Heart left ventricle (tissue), 16 donors: ENCODE measurements around the gene RNU7-1. TPM values are rescaled to one million over a fixed set of nuclear protein-coding genes. Genes with fewer than 3 reads are reported as not detected.

Experiments
- ATAC-seq, 4 donors: fragments of 200-7000 bp; cut with Tn5 transposase; one replicate each; pipeline ENCODE4 v1.9.1; 2020 to 2022; ENCODE audit warnings: moderate library complexity in 4 of 4, mild to moderate bottlenecking in 3 of 4, moderate number of reproducible peaks in 1 of 4
- DNase-seq, 5 donors: peaks; one replicate each; pipeline ENCODE4 v3.0.0-alpha.2; 2020
- H3K27ac ChIP-seq, 12 donors: fragments of 200-600 bp; sonication (generic) in 4 of 12; one replicate each; pipeline versions ENCODE4 v1.5.0 to v1.8.0; 2016 to 2022; ENCODE audit warnings: mild to moderate bottlenecking in 2 of 12
- H3K27me3 ChIP-seq, 9 donors: fragments of 200-600 bp; sonication (generic) in 2 of 9; one replicate each; pipeline versions ENCODE4 v1.5.1 to v1.8.0; 2016 to 2022; ENCODE audit warnings: mild to moderate bottlenecking in 3 of 9
- H3K36me3 ChIP-seq, 9 donors: fragments of 200-600 bp; sonication (generic) in 2 of 9; one replicate each; pipeline versions ENCODE4 v1.5.0 to v1.8.0; 2018 to 2022; ENCODE audit warnings: mild to moderate bottlenecking in 2 of 9
- H3K4me1 ChIP-seq, 12 donors: fragments of 200-600 bp; sonication (generic) in 4 of 12; one replicate each; pipeline versions ENCODE4 v1.5.0 to v1.8.0; 2016 to 2022; ENCODE audit warnings: mild to moderate bottlenecking in 3 of 12
- H3K4me3 ChIP-seq, 12 donors: fragments of 200-600 bp; sonication (generic) in 4 of 12; one replicate each; pipeline versions ENCODE4 v1.5.0 to v1.8.0; 2017 to 2022; ENCODE audit warnings: mild to moderate bottlenecking in 9 of 12, moderate library complexity in 4 of 12
- H3K9me3 ChIP-seq, 12 donors: fragments of 200-600 bp; sonication (generic) in 4 of 12; one replicate each; pipeline versions ENCODE4 v1.5.0 to v1.8.0; 2016 to 2022; ENCODE audit warnings: mild to moderate bottlenecking in 1 of 12
- CTCF ChIP-seq, 12 donors: fragments of 200-600 bp; sonication (generic) in 4 of 12; IDR thresholded peaks; one replicate each; pipeline versions ENCODE4 v1.5.0 to v1.8.0; 2018 to 2022; ENCODE audit warnings: antibody characterized with exemption in 12 of 12, mild to moderate bottlenecking in 5 of 12
- POLR2A ChIP-seq, 2 donors: fragments of 450-650 bp; IDR thresholded peaks; one replicate each; pipeline ENCODE4 v1.6.1; 2017; ENCODE audit warnings: antibody characterized with exemption in 2 of 2, mild to moderate bottlenecking in 2 of 2, moderate library complexity in 2 of 2
- WGBS, 4 donors: extraction: QIAGEN DNeasy Blood & Tissue Kit in 2 of 4; methylation state at CpG; one replicate each; pipeline versions ENCODE4 v1.1.5 to v1.1.7; 2013 to 2018; 5-methylcytosine and 5-hydroxymethylcytosine counted together
- intact Hi-C, 10 donors: fragments of 100-400 bp; cut with DNase I; formaldehyde crosslinking; loops; one replicate each; pipeline versions ENCODE4 v1.11.1 to v1.14.2; 2022
- polyA plus RNA-seq, 2 donors: library from polyadenylated mRNA; stranded (reverse); fragments of 200-250 nt; gene quantifications; one replicate each; pipeline ENCODE4 v1.2.3, GENCODE V29; 2013
- total RNA-seq, 9 donors: library from RNA; depleted of rRNA in 2 of 9; stranded (reverse); fragments of >200 nt in 2 of 9; fragmentation: NEBNext Ultra II Directional in 3 of 9; extraction: Animal tissue kit (Norgen Biotek cat#: 25700) in 3 of 9; gene quantifications; one replicate each; pipeline versions ENCODE4 v1.1.0 to v1.2.4, GENCODE V29; 2016 to 2023
- donor health status: ischemic (EF 13 %, LVEDD 7.1; RV severe dilation, severe dysfunction).
- donor health status: healthy with polysubstance abuse.
- donor health status: DM: no; HTN: yes; CAD: no.
- donor health status: DM: no; HTN: no; CAD: no.
- donor health status: ischemic (EF 25% LVEDD 6.9; RV normal size, moderate dysfunction).
- donor health status: ischemic (EF 25% LVEDD 5.7; RV mildly dilated, moderate dysfunction).
- donor health status: healthy.
- donor health status: DM: yes; HTN: yes; CAD: no.
- donor health status: ischemic (EF 35%, LVEDD 5.7; RV mildly dilated, moderate dysfunction).
- donor health status: nonischemic (EF 11% LVEDD 7.7; RV severe dilation, severe dysfunction).
- donor health status: DM: yes; HTN: yes; CAD: no.
- donor health status: PGD.
- donor health status: ischemic (EF 29% LVEDD 5.4; RV normal size, mild dysfunction).
- donor health status: nonischemic (EF 23%, LVEDD 6.1; RV moderate dilation, normal function).

RNU7-1 gene
- total and polyA plus RNA-seq, 11 donors: not detected

- peak; percentile 75 to 87 (median 80) for DNase-seq
- WGBS, 4 donors: 0 to 2% (median 1%) methylated on average over 34 to 68 of the region's 68 CpGs
Measured at GRCh38 chr12:6914246-6914946, 29.2 kb upstream of the RNU7-1 start, which contains the start of gene ENO2. Gene ENO2 (plus strand): TSS chr12:6914580. CDS start chr12:6915833, 1,253 bp downstream.

GRCh38 chr12:6914947-6915788 lies 28.4 kb upstream of the RNU7-1 start:
- DNase-seq (no peak), ATAC-seq (peak in 1 of 4 donors; percentile 5)
- Histone ChIP-seq H3K27ac (peak overlapping the region in 9 of 12 donors; percentile 43 to 89 (median 64)), H3K4me3 (peak overlapping the region; percentile 52 to 84 (median 71)), H3K36me3 (peaks cover 0 to 12% (median 0%) of the 10 kb centered on the region in 9 donors), H3K9me3 (no peaks in the 10 kb centered on the region), H3K27me3 (peaks cover 0 to 14% (median 0%) of the 10 kb centered on the region in 9 donors), H3K4me1 (peaks cover 0 to 19% (median 8%) of the 10 kb centered on the region in 12 donors)
- intact Hi-C loops: no loop called here
- 24 to 39% (median 29%) methylated on average over 29 of the region's 29 CpGs for WGBS, 4 donors
- TF ChIP-seq POLR2A (IDR thresholded peaks at IDR 0.05) (no peak), CTCF (IDR thresholded peaks at IDR 0.05) (no peak)

More at GRCh38 chr12:6914246-6914946, 29.2 kb upstream of the RNU7-1 start, which contains the start of gene ENO2:
- Histone ChIP-seq H3K36me3 (peaks cover 0 to 12% (median 0%) of the 10 kb centered on the region in 9 donors), H3K9me3 (no peaks in the 10 kb centered on the region), H3K27ac (peak within 1 kb of the TSS in 11 of 12 donors; percentile 42 to 89 (median 60)), H3K4me3 (peak within 1 kb of the TSS; percentile 52 to 84 (median 71)), H3K27me3 (peaks cover 0 to 14% (median 0%) of the 10 kb centered on the region in 9 donors), H3K4me1 (peaks cover 0 to 19% (median 8%) of the 10 kb centered on the region in 12 donors)
- peak; percentile 73 to 92 (median 89) for ATAC-seq
- TF ChIP-seq CTCF (IDR thresholded peaks at IDR 0.05): no peak
- TF ChIP-seq POLR2A (IDR thresholded peaks at IDR 0.05): no peak
- intact Hi-C loops: no loop called here

- WGBS, 4 donors: 78 to 85% (median 83%) methylated on average over 13 to 14 of the region's 14 CpGs
Measured at GRCh38 chr12:6915789-6916285, 27.8 kb upstream of the RNU7-1 start.

More at GRCh38 chr12:6915789-6916285, 27.8 kb upstream of the RNU7-1 start:
- intact Hi-C loops: no loop called here
- DNase-seq (peak in 1 of 5 donors; percentile 40), ATAC-seq (peak in 1 of 4 donors; percentile 1)
- Histone ChIP-seq H3K4me1 (peaks cover 0 to 19% (median 8%) of the 10 kb centered on the region in 12 donors), H3K27me3 (peaks cover 0 to 14% (median 0%) of the 10 kb centered on the region in 9 donors), H3K9me3 (no peaks in the 10 kb centered on the region), H3K27ac (peak overlapping the region in 1 of 12 donors; percentile 89), H3K4me3 (peak overlapping the region in 4 of 12 donors; percentile 57 to 84 (median 74)), H3K36me3 (peaks cover 0 to 12% (median 0%) of the 10 kb centered on the region in 9 donors)
- no peak for TF ChIP-seq POLR2A (IDR thresholded peaks at IDR 0.05)
- TF ChIP-seq CTCF (IDR thresholded peaks at IDR 0.05): no peak
